OCI-LY1 (cell line): ENCODE results near the gene PCDHA11.
"Not testable (repeated sequence)": the region's sequence is repeated elsewhere in the genome, so short reads cannot be mapped to it uniquely, and the experiment has no call there.

ENCODE experiments used
- H2AFZ ChIP-seq: fragments of 200-600 bp; sonication (generic), shearing (Covaris generic); 2 replicates; pipeline ENCODE4 v1.6.0; 2014; ENCODE audit warnings: antibody characterized with exemption, mild to moderate bottlenecking, low read length
- H3F3A ChIP-seq: fragments of 200-600 bp; sonication (generic), shearing (Covaris generic); 2 replicates; pipeline ENCODE4 v1.6.0; 2014; ENCODE audit warnings: mild to moderate bottlenecking, antibody characterized with exemption, low read length, moderate library complexity; ENCODE audit not compliant: insufficient read depth
- H3K27ac ChIP-seq: fragments of 200-600 bp; sonication (generic); 2 replicates; pipeline ENCODE4 v1.5.1; 2014; ENCODE audit warnings: low read length, mixed run types, mild to moderate bottlenecking, low read depth; ENCODE audit not compliant: poor library complexity, severe bottlenecking
- H3K27me3 ChIP-seq: fragments of 200-600 bp; sonication (generic); 2 replicates; pipeline ENCODE4 v1.6.0; 2014; ENCODE audit warnings: antibody characterized with exemption, mild to moderate bottlenecking, low read length, moderate library complexity; ENCODE audit not compliant: insufficient read depth
- H3K36me3 ChIP-seq: fragments of 200-600 bp; sonication (generic); 2 replicates; pipeline ENCODE4 v1.6.1; 2014; ENCODE audit warnings: mild to moderate bottlenecking, antibody characterized with exemption, low read length, moderate library complexity, mixed read lengths; ENCODE audit not compliant: insufficient read depth
- H3K4me1 ChIP-seq: fragments of 200-600 bp; sonication (generic); 2 replicates; pipeline ENCODE4 v1.5.1; 2014; ENCODE audit warnings: mild to moderate bottlenecking, low read length, moderate library complexity; ENCODE audit not compliant: insufficient read depth, severe bottlenecking
- H3K4me2 ChIP-seq: fragments of 200-600 bp; sonication (generic), shearing (Covaris generic); 2 replicates; pipeline ENCODE4 v1.6.1; 2014; ENCODE audit warnings: low read length
- H3K4me3 ChIP-seq: fragments of 200-600 bp; sonication (generic); 2 replicates; pipeline ENCODE4 v1.5.1; 2014; ENCODE audit warnings: low read length, low read depth, mild to moderate bottlenecking, mixed read lengths; ENCODE audit not compliant: poor library complexity, severe bottlenecking
- H3K79me2 ChIP-seq: fragments of 200-600 bp; shearing (Covaris generic); 2 replicates; pipeline ENCODE4 v1.6.1; 2016; ENCODE audit warnings: mixed run types, low read length, mixed read lengths; ENCODE audit not compliant: insufficient read depth
- H3K9ac ChIP-seq: fragments of 200-600 bp; sonication (generic), shearing (Covaris generic); 2 replicates; pipeline ENCODE4 v1.6.1; 2014; ENCODE audit warnings: mild to moderate bottlenecking, low read length, mixed read lengths
- H3K9me2 ChIP-seq: fragments of 200-600 bp; sonication (generic), shearing (Covaris generic); 2 replicates; pipeline ENCODE4 v1.6.1; 2014; ENCODE audit warnings: low read depth, mild to moderate bottlenecking, low read length, mixed read lengths
- H3K9me3 ChIP-seq: fragments of 200-600 bp; shearing (Covaris generic); 2 replicates; pipeline ENCODE4 v1.6.1; 2014; ENCODE audit warnings: low read length, mixed read lengths
- H4K20me1 ChIP-seq: fragments of 200-600 bp; sonication (generic), shearing (Covaris generic); 2 replicates; pipeline ENCODE4 v1.6.0; 2016; ENCODE audit warnings: mild to moderate bottlenecking, low read length; ENCODE audit not compliant: insufficient read depth
- CTCF ChIP-seq: fragments of 200-600 bp; sonication (generic), shearing (Covaris generic); IDR thresholded peaks from 2 replicates; pipeline ENCODE4 v1.5.1; 2017; ENCODE audit warnings: mild to moderate bottlenecking, antibody characterized with exemption, low read length, moderate library complexity, mixed read lengths
- EZH2 ChIP-seq: fragments of 200-600 bp; sonication (generic), shearing (Covaris generic); IDR thresholded peaks from 2 replicates; pipeline ENCODE4 v1.8.0; 2017; ENCODE audit warnings: borderline replicate concordance, mixed run types, mild to moderate bottlenecking, antibody characterized with exemption, low read length, moderate library complexity, mixed read lengths

Gene PCDHA11

GRCh38 chr5:140868721-140869554 lies at the start of gene PCDHA11:
Gene PCDHA11 (plus strand): TSS chr5:140868957. CDS start chr5:140869104, 147 bp downstream.
- no peak within 1 kb of the TSS for H3K27ac ChIP-seq
- TF ChIP-seq EZH2 (no peak), CTCF (no peak)
- no peak within 1 kb of the TSS for H3K4me2 ChIP-seq
- no peaks in the 10 kb centered on the region for H3F3A ChIP-seq
- H3K36me3 ChIP-seq = no peaks in the 10 kb centered on the region
- H3K9me2 ChIP-seq = no peaks in the 10 kb centered on the region
- no peak within 1 kb of the TSS for H2AFZ ChIP-seq
- no peaks in the 10 kb centered on the region for H3K79me2 ChIP-seq
- no peaks in the 10 kb centered on the region for H3K9me3 ChIP-seq
- no peak within 1 kb of the TSS for H3K9ac ChIP-seq
- H3K27me3 ChIP-seq = no peaks in the 10 kb centered on the region
- H3K4me1 ChIP-seq = no peaks in the 10 kb centered on the region
- no peak within 1 kb of the TSS for H3K4me3 ChIP-seq
- no peaks in the 10 kb centered on the region for H4K20me1 ChIP-seq

GRCh38 chr5:140821375-140822280 lies 47.1 kb upstream of the PCDHA11 start, which contains the start of gene PCDHA5:
Gene PCDHA5 (plus strand): TSS chr5:140821613.
- no peaks in the 10 kb centered on the region for H4K20me1 ChIP-seq
- H3K4me1 ChIP-seq = no peaks in the 10 kb centered on the region
- H3K27ac ChIP-seq = no peak within 1 kb of the TSS
- TF ChIP-seq EZH2 (no peak), CTCF (no peak)
- H3K79me2 ChIP-seq = no peaks in the 10 kb centered on the region
- H3K4me3 ChIP-seq = no peak within 1 kb of the TSS
- H3K9me3 ChIP-seq = no peaks in the 10 kb centered on the region
- no peaks in the 10 kb centered on the region for H3K27me3 ChIP-seq
- H3F3A ChIP-seq = no peaks in the 10 kb centered on the region
- H3K9ac ChIP-seq = no peak within 1 kb of the TSS
- H2AFZ ChIP-seq = no peak within 1 kb of the TSS
- H3K9me2 ChIP-seq = no peaks in the 10 kb centered on the region
- no peak within 1 kb of the TSS for H3K4me2 ChIP-seq
- no peaks in the 10 kb centered on the region for H3K36me3 ChIP-seq

DNA sequence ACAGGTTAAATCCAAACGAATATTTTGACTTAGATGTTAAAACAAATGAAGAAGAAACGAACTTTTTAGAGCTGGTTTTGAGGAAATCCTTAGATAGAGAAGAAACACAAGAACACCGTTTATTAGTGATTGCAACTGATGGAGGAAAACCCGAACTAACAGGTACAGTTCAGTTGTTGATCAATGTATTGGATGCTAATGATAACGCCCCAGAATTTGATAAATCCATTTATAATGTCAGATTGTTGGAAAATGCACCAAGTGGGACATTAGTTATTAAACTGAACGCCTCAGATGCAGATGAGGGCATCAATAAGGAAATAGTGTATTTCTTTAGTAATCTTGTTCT lies 46.5 kb upstream of the PCDHA11 start:
- Histone ChIP-seq H3K4me3 (no peak overlapping the region), H3K9me2 (no peaks in the 10 kb centered on the region), H4K20me1 (no peaks in the 10 kb centered on the region), H3K4me1 (no peaks in the 10 kb centered on the region), H3K9me3 (no peaks in the 10 kb centered on the region), H3K4me2 (no peak overlapping the region), H3K9ac (no peak overlapping the region), H3K36me3 (no peaks in the 10 kb centered on the region), H3K79me2 (no peaks in the 10 kb centered on the region), H3K27ac (no peak overlapping the region), H2AFZ (no peak overlapping the region), H3F3A (no peaks in the 10 kb centered on the region), H3K27me3 (no peaks in the 10 kb centered on the region)
- TF ChIP-seq CTCF (no peak), EZH2 (no peak)

- not testable (repeated sequence) for H3K9ac ChIP-seq, H3K27ac ChIP-seq, H4K20me1 ChIP-seq, H3K36me3 ChIP-seq, H3K79me2 ChIP-seq, H3K4me1 ChIP-seq, H3K4me2 ChIP-seq, H3F3A ChIP-seq, H3K9me3 ChIP-seq, H3K9me2 ChIP-seq, H3K4me3 ChIP-seq, H2AFZ ChIP-seq, H3K27me3 ChIP-seq
Measured at GRCh38 chr5:140822969-140823368, 45.8 kb upstream of the PCDHA11 start.
